GM21619 (cell line): Measurements from ENCODE around the gene DAAM2.

Experiments used
- ATAC-seq: cut with Tn5 transposase; IDR thresholded peaks from one replicate; pipeline ENCODE4 v1.9.1; 2021; ENCODE audit not compliant: unreplicated experiment

The DAAM2 gene

DNA sequence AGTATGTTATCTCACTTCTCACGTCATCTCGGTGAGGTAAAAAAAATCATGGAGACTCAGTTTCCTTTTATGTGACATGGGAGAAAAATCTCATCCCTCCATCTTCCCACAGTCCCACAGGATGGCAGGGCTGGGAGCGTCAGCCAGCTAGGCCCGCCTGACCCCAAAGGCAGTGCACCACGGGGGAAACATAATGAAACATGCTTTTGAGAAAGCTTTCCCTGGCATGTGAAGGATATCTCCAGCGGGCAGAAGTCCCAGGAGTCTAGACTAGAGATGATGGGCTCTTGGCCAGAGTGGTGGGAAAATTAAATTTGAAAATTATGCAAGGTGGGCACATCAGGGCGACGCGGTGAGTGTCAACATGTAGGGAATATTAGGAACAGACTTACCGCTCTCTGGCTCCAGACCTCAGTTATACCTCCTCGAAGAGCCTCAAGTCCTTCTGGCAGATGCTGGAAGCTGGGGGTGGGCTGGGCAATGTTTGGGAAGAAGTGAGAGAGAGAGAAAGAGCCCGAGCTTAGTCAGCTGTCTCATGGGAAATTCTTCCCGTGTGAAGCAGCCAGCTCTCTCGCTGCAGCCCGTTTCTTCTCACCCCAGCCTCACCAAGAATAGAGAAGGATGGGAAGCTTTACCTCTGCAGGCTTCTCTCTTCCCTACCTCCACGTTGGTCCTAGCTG is 89.8 kb downstream of the DAAM2 start:
- no peak for ATAC-seq

DNA sequence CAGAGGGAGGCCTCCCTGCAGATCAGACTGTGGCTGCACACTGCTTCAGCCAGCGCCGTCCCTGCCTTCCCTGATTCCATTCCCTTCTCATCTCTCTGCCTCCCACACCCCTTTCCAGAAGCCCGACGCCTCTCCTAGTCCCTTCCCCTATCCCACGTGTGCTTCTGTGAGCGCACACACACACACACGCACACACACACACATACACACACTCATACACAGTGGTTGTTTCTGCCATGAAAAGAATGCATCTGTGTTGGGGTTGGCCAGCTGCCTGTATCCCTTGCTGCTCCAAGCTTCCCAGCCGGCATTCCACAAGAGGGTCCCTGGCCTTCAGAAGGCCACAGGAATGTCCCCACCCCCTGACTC is 90.3 kb downstream of the DAAM2 start:
- ATAC-seq = no peak

DNA sequence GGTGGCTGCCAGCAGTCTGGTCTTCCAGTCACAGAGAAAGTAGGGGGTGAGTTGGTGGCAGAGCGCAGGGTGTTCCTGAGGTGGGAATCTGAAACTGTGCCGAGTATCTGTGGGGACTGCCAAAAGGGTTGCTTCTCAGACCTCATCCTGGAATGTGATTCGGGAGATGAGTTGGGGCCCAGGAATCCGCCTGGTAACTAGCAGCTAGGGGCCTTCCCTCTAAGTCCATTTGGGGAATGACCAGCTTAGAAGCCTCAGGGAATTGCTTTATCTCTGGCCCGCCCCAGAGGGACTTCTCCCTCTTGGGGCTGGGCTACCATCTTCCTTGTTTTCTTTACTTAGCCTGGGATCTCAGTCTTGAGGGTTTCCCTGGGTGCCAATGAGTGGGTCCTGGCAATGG is 92.5 kb downstream of the DAAM2 start:
- no peak for ATAC-seq

DNA sequence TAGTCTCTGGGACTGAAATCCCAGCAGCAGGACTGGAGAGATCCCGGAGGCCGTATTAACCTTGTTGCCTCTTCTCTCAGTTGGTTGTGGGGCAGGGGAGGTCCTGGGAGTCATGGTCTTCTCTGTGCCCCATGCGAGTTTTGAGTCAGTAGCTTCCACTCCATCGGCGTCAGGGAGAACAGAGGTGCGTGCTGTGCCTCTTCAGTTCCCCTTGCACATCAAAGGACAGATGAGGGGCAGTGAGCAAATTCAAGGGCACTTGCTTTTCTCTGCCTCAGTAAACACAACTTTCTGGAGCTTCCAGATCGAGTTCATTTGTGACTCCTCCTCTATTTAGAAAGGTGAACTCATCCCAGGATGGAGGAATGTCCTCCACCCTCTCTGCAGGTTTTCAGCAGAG is 93.5 kb downstream of the DAAM2 start:
- ATAC-seq = no peak

DNA sequence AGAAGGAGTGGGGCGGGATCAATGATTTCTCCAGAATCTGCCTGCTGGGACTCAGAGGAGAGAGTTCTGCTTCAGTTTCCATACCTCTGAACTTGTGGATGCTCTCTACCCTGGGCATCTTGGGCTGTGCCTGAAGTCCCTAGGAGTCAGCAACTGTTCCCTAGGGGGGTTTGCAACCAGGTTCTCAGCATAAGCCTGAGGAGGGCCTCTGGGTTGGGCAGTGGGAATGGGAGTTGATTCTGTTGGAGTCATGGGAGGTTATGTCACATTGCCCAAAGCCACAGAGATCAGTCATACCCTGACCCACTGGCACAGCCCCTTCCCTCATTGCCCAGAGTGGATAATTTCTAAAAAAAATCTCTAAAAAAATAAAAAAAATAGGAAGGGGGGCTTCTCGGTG is 94.7 kb downstream of the DAAM2 start:
- no peak for ATAC-seq

DNA sequence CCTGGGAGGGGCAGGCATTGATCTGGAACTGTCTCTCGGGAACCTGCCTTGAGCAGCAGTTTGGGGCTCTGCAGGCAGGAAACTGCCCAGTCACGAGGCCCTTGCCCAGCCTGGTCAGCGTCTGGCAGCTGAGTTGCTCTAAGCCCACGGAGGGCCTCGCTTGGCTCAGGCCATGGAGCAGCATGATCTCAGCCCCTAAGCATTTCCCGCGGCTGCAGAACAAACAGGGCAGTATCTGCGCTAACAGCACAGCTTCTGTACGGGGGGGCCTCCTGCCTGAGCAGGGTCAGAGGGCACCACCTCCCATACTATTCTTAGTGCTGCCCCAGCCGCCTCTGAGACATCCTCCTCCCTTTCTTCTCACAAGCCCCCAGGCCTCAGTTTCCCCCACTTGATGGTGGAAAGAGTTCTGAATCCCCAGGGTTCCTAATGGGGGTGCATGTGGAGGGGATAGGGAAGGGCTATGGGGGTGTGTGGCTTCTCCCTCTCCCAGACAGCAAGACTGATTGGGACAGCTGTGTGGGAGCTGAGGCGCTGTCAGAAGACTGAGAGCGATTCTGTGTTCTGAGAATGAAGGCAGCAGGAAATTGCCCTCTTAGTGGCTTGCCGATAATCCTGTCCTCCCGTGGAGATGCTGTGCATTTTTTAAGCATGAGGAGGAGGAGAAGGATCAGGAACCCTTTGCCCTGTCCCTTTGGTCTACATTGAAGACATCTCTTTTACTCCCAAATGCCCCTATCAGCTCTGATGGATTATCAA is 95.7 kb downstream of the DAAM2 start:
- ATAC-seq = no peak

DNA sequence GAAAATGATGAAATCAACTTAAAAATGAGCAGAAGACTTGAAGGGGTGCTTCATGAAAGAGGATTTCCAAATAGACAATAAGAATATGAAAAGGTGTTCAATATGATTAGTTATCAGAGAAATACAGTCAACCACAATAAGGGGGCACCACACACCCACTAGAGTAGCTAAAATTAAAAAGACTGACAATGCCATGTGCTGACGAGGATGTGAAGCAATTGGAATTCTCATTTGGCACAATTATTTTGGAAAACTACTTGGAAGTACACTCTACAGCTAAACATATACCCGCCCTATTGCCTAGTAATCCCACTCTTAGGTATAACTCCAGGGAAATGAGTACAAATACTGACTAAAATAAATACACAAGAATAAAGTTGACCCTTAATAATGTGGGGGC is 97.1 kb downstream of the DAAM2 start:
- ATAC-seq = no peak

DNA sequence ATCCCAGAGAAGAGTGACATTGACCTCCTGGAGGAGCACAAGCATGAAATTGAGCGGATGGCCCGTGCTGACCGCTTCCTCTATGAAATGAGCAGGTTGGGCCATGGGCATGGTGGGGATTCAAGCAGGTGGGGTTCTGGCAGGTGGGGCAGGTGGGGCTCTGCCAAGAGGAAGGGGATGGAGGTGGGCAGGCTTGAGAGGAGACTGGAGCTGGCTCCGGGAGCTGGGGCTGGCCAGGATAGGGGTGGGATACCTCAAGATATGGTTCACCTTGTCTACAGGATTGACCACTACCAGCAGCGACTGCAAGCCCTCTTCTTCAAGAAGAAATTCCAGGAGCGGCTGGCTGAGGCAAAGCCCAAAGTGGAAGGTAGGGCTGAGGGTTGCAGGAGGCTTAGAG is 99.2 kb downstream of the DAAM2 start:
- no peak for ATAC-seq

DNA sequence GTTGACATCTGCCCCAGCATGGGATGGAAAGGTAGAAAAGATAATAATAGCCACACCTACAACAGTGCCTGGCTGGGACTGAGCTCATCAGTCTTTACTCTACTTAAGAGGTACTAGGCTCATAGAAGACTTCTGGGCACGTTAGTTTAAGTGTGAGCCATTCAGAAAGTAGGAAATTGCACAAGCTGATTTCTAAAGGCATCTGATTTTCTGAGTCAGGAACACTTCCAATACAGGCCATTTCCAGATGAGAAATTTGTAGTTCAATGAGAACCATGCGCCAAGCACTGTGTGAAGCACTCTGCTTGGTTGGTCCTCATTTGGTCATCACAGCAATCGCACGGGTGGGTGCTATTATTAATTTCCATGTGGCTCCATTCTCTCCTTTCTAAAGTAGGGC is 99.8 kb downstream of the DAAM2 start:
- no peak for ATAC-seq

DNA sequence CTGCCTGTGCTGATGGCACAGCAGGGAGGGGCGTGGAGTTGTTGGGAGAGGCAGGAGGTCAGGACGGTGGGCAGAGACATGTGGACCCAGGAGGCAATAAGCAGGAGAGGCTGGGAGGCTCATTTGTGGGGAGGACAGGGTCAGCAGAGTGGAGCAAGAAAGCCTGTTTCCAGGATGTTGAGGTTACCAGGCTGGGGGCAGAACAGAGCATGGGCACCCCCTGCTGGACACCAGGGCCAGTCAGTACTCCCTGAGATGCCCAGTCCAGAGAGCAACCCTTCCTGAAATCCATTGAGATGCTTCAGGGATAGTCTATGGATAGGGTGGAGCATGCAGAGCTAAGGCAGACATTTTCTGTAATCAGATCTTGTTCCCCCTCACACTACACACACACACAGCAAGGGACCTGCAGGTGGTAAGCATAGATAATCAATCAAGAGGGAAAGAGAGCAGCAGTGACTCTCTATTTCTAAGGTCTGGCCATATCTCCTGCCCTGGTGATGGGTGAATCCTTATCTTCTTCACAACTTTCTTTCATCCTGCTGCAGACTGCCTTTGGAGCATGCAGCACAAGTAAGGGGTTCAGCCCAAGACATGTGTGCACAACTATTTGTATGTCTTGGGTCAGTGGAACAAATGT is 100.4 kb downstream of the DAAM2 start:
- ATAC-seq = no peak

DNA sequence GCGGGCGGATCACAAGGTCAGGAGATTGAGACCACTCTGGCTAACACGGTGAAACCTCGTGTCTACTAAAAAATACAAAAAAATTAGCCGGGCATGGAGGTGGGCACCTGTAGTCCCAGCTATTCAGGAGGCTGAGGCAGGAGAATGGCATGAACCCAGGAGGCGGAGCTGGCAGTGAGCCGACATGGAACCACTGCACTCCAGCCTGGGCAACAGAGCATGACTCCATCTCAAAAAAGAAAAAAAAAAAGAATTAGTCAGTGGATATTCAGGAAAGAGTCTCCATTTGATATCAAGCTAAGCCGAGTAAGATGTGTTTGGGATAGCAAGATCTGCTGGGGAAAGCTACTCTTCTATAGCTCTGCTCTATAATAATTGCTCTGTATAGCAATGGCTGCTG is 101.1 kb downstream of the DAAM2 start:
- no peak for ATAC-seq

DNA sequence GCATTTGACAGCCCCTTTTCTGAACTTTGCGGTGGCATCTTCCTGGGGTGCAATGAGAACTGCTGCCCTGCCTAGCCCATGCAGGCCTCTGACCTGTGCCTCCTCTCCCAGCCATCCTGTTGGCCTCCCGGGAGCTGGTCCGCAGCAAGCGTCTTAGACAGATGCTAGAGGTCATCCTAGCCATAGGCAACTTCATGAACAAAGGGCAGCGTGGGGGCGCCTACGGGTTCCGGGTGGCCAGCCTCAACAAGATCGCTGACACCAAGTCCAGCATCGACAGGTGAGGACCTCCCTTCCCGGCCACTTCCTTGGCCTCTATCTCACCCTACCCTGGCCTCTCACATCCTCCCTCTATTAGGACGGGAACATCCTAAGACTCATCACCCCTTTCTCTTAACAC is 104.5 kb downstream of the DAAM2 start:
- no peak for ATAC-seq

DNA sequence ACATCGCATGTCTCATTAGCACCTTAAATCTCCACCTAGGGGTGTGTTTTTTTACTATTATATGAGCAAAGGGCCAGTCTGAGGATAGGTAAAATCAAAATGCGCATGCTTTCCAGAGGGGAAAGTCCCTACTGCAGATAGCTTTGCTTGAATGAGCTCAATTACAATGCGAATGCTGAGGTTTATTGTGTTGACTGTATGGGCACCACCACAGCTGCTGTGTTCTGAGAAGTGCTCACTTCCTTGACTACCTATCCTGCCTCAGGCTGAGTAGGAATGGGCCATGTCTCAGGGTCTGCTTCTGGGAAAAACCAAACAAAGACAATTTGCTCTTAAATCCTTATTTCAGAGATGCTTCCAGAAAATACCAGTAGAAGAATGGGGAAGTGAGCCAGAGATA is 105.5 kb downstream of the DAAM2 start:
- ATAC-seq = no peak

DNA sequence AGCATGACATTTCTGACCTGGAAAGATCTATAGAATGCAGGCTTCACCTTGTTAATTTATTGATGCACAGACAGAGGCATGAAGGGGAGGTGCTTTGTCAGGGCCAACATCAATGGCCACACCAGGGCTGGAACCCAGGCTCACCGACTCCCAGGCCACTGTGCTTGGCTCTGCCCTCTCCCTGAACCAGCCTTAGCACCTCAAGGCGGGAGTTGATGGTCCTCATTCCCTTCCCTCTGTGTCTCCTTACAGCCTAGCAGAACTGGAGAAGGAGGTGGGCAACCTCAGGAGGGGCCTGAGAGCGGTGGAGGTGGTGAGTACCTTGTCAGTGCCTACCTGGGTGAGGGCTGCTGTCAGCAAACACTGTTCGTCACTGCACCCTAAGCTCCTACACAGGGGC is 106.4 kb downstream of the DAAM2 start:
- ATAC-seq = no peak

DNA sequence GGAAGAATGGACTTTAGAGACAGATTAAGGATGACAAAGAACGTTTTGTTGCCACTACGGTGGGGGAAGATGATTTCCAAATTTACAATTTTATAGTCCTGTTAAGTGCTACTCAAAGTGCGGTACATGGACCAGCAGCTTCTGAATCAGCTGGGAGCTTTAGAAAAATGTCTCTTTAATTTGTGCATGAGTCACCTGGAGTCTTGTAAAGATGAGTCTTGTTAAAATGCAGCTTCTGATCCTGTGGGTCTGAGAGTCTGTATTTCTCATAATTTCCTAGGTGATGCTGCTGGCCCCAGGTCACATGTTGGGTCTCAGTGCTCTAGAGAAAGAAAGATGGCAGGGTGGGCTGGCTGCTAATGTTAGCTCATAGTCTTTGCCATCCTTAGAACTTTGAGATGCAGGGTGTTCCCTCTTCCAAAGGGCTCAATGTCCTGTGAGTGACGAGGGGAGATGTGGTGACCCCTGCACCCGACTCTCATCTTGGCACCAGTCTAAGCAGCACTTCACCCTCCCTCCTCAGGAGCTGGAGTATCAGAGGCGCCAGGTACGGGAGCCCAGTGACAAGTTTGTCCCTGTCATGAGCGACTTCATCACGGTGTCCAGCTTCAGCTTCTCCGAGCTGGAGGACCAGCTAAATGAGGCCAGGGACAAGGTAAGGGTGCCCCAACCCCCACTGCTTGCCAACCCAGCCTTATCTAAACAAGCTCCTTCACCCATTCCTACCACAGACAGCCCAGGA is 107.5 kb downstream of the DAAM2 start:
- ATAC-seq = no peak

DNA sequence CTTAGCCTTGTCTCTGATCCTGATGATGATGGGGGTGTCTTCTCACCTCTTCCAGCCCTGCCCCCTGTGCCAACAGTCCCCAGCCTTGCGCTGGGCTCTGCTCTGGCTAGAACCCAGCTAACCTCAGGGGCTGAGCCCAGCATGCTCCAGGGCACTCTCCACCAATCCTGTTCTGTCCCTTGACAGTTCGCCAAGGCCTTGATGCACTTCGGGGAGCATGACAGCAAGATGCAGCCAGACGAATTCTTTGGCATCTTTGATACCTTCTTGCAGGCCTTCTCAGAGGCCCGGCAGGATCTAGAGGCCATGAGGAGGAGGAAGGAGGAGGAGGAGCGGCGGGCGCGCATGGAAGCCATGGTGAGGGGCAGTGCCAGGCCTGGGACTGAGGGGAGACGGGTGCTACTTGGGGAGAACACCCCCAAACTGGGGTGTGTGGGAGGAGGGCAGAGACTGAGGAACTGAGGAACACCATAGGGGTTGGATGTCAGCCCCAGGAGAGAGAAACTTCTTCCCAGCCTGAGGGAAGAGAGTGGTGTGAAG is 109.0 kb downstream of the DAAM2 start:
- ATAC-seq = no peak

DNA sequence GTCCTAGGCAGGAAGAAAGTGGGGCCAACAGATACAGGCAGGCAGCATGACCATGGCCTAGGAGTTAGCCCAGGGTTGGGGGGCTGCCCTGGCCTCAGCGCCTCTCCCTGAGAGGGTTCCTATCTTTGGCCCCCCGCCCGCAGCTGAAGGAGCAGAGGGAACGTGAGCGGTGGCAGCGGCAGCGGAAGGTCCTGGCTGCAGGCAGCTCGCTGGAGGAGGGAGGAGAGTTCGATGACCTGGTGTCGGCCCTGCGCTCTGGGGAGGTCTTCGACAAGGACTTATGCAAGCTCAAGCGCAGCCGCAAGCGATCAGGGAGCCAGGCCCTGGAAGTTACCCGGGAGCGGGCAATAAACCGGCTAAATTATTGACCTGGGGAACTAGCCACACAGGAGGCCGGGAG is 109.5 kb downstream of the DAAM2 start:
- no peak for ATAC-seq

DNA sequence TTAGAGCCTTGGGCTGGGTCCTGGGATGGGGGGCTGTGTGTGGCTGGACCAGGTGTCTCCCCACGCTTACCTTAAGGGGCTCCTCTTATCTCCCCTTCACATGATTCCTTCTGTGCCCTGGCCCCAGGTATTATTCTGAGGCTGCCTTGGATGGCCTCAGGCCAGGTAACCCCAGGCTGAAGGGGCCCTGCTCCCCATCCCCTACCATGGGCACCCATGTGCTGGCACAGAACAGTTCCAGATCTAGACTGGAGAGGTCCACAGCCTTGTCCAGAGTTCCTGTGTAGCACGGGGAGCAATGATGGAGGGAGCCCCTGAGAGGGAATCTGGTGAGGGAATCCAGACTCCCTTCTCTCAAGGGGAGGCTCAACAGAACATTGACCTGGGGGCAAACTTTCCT is 110.0 kb downstream of the DAAM2 start:
- ATAC-seq = no peak

DNA sequence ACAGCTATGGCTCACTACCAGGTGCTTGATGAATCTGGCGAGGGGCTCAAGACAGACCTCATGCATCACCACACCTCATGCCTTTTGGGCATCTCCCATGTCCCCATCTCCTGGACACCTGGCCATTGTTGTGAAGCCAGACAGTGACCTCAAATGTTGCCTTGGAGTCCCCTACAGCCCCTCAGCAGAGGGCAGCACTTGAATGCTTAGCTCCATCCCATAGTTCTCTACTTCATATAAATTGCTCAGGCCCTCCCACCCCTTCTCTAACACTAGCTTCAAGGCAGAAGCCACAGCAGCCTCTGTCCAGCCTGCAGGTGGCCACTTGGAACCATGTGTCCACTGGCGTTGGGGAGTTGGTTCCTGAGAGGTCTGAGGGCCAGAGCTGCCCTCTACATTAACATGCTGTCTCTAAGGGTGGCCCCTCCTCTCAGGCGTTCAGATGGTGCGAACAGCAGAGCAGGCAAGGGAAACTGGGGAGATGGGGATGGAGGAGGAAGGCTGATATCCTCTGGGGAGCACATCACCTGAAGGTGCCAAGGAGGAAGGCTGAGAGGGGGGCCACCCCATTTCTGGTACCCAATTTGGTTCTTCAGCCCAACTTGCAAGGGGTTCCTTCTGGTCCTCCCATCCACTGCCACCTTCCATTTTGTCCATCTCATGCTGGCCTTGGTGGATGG is 110.8 kb downstream of the DAAM2 start:
- no peak for ATAC-seq

DNA sequence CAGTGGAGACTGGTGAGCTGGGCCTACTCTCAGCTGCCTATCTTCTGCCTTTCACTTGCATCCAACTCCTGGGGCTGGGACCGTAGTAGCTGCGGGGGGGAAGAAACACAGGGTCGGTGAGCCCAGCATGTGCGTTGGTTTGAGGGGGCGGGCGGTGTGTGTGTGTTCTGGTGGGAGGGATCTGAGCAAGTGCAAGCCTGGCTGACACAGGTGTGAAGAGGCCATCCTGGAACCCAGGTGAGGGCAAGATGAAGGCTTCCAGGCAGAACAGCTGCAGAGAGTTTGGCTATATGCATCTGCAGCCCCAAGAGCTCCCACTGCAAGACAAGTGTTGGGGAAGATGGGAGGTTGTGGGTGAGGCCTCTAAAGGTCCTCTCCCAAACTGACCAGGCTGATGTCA is 111.5 kb downstream of the DAAM2 start:
- no peak for ATAC-seq
